ENCODE measurements around the gene UMPS.
"Not testable (repeated sequence)": the region's sequence is repeated elsewhere in the genome, so short reads cannot be mapped to it uniquely, and the experiment has no call there.

- not testable (repeated sequence) for TF ChIP-seq ZSCAN30 (tag by site-specific recombination; IDR thresholded peaks at IDR 0.05); ZSCAN5A (tag by site-specific recombination; IDR thresholded peaks at IDR 0.05); CTCF (tag by site-specific recombination; IDR thresholded peaks at IDR 0.05); ZNF292 (tag by site-specific recombination; IDR thresholded peaks at IDR 0.05; ENCODE audit: borderline replicate concordance, low read depth); ZNF776 (tag by site-specific recombination; IDR thresholded peaks at IDR 0.05; ENCODE audit: borderline replicate concordance); ZNF23 (tag by site-specific recombination; IDR thresholded peaks at IDR 0.05; ENCODE audit: borderline replicate concordance); ZEB2 (tag by site-specific recombination; IDR thresholded peaks at IDR 0.05); ZNF518A (tag by site-specific recombination; conservative IDR thresholded peaks at IDR 0.05; ENCODE audit: low read depth); ZNF280D (tag by site-specific recombination; IDR thresholded peaks at IDR 0.05); ZNF701 (tag by site-specific recombination; IDR thresholded peaks at IDR 0.05); ZBTB1 (tag by site-specific recombination; IDR thresholded peaks at IDR 0.05)
Observed at GRCh38 chr3:124707223-124707622, 23.0 kb upstream of the UMPS start.

All from HEK293 (cell line).